Subcutaneous adipose tissue (tissue), 4 donors: ENCODE data around the gene CBX6. TPM values are rescaled to one million over a fixed set of nuclear protein-coding genes. Genes with fewer than 3 reads are reported as not detected.

ENCODE experiments used
- CTCF ChIP-seq: fragments of 450-650 bp; IDR thresholded peaks from one replicate; pipeline ENCODE4 v1.5.1; 2016; ENCODE audit warnings: low read depth, mild to moderate bottlenecking, control low read depth, antibody characterized with exemption, moderate library complexity
- total RNA-seq, 4 donors: library from RNA; depleted of rRNA; stranded (reverse); fragments of >200 nt; gene quantifications; one replicate each; pipeline ENCODE4 v1.1.0, GENCODE V29; 2016

Gene CBX6
- total RNA-seq, 4 donors from 2014 or later, result 9.3 to 28.8 (median 15.9) TPM

GRCh38 chr22:38839686-38840085 is 32.3 kb downstream of the CBX6 start:
- no peak for TF ChIP-seq CTCF

GRCh38 chr22:38837414-38837928 is 34.5 kb downstream of the CBX6 start:
- TF ChIP-seq CTCF, result no peak

GRCh38 chr22:38835888-38836301 is 36.1 kb downstream of the CBX6 start:
- no peak for TF ChIP-seq CTCF

GRCh38 chr22:38834991-38835390 is 37.0 kb downstream of the CBX6 start:
- no peak for TF ChIP-seq CTCF

GRCh38 chr22:38834215-38834953 is 37.6 kb downstream of the CBX6 start:
- TF ChIP-seq CTCF, result no peak

GRCh38 chr22:38833061-38833460 is 39.0 kb downstream of the CBX6 start:
- no peak for TF ChIP-seq CTCF

- TF ChIP-seq CTCF, result no peak
Measured at GRCh38 chr22:38832005-38832978, 39.7 kb downstream of the CBX6 start.
